Keratinocyte (primary cell): ENCODE data around the gene C22orf31.

Experiments
- EZH2 ChIP-seq: IDR thresholded peaks from one replicate; pipeline ENCODE4 v1.6.1; 2012; ENCODE audit warnings: inconsistent platforms, mild to moderate bottlenecking, low read length, moderate library complexity
- TF ChIP-seq, protein P1 (sequence below), 3 experiments: IDR thresholded peaks in 1 of 3; conservative IDR thresholded peaks in 1 of 3; optimal IDR thresholded peaks in 1 of 3; 2 replicates in 2 of 3; 3 replicates in 1 of 3; pipeline versions ENCODE3 to v1.5.1; 2011; ENCODE audit warnings: low read length in 3 of 3, mild to moderate bottlenecking in 3 of 3, moderate library complexity in 2 of 3, control low read depth in 1 of 3, inconsistent platforms in 1 of 3; ENCODE audit not compliant: insufficient read depth in 2 of 3; ENCODE audit errors: extremely low read depth in 1 of 3

DNA sequence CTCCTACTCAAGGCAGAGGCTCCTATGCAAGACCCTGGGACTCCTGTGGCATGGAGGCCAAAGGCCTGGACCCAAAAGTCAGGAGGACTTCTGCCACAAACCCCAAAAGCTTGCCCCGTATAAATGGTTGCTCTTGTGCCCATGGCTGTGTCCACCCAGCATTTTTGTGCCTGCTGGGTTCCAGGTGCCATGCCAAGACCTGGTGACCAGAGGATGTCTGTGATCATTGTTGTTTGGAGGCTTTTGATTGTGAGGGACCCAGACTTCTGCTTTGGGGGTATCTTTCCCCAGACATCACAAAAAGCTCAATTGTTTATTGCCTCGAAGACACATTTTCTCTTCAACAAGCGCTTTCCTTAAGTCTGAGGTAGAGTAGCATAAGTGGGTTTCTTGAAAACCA, 35.1 kb downstream of the C22orf31 start:
- TF ChIP-seq, protein P1, sequence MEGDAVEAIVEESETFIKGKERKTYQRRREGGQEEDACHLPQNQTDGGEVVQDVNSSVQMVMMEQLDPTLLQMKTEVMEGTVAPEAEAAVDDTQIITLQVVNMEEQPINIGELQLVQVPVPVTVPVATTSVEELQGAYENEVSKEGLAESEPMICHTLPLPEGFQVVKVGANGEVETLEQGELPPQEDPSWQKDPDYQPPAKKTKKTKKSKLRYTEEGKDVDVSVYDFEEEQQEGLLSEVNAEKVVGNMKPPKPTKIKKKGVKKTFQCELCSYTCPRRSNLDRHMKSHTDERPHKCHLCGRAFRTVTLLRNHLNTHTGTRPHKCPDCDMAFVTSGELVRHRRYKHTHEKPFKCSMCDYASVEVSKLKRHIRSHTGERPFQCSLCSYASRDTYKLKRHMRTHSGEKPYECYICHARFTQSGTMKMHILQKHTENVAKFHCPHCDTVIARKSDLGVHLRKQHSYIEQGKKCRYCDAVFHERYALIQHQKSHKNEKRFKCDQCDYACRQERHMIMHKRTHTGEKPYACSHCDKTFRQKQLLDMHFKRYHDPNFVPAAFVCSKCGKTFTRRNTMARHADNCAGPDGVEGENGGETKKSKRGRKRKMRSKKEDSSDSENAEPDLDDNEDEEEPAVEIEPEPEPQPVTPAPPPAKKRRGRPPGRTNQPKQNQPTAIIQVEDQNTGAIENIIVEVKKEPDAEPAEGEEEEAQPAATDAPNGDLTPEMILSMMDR (optimal IDR thresholded peaks at IDR 0.05 in 1 of 3, IDR thresholded peaks at IDR 0.05 in 1 of 3, conservative IDR thresholded peaks at IDR 0.05 in 1 of 3; ENCODE audit: extremely low read depth in 1 of 3, insufficient read depth in 2 of 3, low read length in 3 of 3): no peak
- no peak for TF ChIP-seq EZH2
